ENCODE data around the gene ITLN2. TPM values are rescaled to one million over a fixed set of nuclear protein-coding genes. Genes with fewer than 3 reads are reported as not detected.

ITLN2 gene
- total and polyA plus RNA-seq, 2 experiments from 2014 or later: 8.0 to 12.8 TPM

DNA sequence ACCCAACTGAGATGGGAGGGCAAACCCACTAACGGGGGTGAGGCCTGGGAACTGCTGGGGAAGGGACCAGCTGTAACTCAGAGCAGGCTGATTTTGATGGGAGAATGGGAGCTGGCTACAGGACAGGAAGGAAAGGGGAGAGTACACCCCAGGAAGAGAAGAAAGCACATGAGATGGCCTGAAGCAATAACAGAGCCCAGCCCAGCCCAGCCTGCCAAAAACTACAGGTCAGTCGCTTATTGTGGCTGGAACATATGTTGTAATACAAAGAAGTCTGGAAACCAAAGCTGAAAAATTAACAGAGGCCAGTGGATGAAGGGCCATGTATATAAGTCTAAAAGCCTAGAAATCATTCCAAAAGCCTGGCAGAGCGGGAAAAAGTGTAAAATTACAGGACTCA lies 1.6 kb downstream of the ITLN2 start (continued):
- TF ChIP-seq, protein P1, sequence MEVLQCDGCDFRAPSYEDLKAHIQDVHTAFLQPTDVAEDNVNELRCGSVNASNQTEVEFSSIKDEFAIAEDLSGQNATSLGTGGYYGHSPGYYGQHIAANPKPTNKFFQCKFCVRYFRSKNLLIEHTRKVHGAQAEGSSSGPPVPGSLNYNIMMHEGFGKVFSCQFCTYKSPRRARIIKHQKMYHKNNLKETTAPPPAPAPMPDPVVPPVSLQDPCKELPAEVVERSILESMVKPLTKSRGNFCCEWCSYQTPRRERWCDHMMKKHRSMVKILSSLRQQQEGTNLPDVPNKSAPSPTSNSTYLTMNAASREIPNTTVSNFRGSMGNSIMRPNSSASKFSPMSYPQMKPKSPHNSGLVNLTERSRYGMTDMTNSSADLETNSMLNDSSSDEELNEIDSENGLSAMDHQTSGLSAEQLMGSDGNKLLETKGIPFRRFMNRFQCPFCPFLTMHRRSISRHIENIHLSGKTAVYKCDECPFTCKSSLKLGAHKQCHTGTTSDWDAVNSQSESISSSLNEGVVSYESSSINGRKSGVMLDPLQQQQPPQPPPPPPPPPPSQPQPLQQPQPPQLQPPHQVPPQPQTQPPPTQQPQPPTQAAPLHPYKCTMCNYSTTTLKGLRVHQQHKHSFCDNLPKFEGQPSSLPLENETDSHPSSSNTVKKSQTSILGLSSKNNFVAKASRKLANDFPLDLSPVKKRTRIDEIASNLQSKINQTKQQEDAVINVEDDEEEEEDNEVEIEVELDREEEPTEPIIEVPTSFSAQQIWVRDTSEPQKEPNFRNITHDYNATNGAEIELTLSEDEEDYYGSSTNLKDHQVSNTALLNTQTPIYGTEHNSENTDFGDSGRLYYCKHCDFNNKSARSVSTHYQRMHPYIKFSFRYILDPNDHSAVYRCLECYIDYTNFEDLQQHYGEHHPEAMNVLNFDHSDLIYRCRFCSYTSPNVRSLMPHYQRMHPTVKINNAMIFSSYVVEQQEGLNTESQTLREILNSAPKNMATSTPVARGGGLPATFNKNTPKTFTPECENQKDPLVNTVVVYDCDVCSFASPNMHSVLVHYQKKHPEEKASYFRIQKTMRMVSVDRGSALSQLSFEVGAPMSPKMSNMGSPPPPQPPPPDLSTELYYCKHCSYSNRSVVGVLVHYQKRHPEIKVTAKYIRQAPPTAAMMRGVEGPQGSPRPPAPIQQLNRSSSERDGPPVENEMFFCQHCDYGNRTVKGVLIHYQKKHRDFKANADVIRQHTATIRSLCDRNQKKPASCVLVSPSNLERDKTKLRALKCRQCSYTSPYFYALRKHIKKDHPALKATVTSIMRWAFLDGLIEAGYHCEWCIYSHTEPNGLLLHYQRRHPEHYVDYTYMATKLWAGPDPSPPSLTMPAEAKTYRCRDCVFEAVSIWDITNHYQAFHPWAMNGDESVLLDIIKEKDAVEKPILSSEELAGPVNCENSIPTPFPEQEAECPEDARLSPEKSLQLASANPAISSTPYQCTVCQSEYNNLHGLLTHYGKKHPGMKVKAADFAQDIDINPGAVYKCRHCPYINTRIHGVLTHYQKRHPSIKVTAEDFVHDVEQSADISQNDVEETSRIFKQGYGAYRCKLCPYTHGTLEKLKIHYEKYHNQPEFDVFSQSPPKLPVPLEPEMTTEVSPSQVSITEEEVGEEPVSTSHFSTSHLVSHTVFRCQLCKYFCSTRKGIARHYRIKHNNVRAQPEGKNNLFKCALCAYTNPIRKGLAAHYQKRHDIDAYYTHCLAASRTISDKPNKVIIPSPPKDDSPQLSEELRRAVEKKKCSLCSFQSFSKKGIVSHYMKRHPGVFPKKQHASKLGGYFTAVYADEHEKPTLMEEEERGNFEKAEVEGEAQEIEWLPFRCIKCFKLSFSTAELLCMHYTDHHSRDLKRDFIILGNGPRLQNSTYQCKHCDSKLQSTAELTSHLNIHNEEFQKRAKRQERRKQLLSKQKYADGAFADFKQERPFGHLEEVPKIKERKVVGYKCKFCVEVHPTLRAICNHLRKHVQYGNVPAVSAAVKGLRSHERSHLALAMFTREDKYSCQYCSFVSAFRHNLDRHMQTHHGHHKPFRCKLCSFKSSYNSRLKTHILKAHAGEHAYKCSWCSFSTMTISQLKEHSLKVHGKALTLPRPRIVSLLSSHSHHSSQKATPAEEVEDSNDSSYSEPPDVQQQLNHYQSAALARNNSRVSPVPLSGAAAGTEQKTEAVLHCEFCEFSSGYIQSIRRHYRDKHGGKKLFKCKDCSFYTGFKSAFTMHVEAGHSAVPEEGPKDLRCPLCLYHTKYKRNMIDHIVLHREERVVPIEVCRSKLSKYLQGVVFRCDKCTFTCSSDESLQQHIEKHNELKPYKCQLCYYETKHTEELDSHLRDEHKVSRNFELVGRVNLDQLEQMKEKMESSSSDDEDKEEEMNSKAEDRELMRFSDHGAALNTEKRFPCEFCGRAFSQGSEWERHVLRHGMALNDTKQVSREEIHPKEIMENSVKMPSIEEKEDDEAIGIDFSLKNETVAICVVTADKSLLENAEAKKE (CRISPR knock-in tag; IDR thresholded peaks at IDR 0.05): no peak

DNA sequence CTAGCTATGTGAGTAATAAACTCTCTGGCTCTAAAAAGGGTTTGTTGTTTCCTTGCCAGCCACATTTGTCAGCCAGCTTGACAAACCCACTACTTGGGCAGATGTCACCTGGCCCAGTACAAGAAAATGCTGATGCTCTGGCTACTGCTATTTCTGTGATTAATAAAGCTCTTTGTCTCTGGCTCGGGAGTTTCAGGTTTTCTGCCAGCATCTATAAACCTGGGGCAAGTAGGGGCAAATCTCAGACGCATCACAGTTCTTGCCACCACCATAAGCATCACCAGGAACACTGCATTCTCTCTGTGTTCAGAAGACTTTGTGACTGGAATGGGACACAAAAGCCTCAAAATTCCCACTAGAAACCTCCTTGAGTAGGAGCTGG lies 2.5 kb downstream of the ITLN2 start:
- peaks cover 7% of the 10 kb centered on the region for H3K4me1 ChIP-seq (ENCODE audit: insufficient read depth)
- TF ChIP-seq, protein P2, sequence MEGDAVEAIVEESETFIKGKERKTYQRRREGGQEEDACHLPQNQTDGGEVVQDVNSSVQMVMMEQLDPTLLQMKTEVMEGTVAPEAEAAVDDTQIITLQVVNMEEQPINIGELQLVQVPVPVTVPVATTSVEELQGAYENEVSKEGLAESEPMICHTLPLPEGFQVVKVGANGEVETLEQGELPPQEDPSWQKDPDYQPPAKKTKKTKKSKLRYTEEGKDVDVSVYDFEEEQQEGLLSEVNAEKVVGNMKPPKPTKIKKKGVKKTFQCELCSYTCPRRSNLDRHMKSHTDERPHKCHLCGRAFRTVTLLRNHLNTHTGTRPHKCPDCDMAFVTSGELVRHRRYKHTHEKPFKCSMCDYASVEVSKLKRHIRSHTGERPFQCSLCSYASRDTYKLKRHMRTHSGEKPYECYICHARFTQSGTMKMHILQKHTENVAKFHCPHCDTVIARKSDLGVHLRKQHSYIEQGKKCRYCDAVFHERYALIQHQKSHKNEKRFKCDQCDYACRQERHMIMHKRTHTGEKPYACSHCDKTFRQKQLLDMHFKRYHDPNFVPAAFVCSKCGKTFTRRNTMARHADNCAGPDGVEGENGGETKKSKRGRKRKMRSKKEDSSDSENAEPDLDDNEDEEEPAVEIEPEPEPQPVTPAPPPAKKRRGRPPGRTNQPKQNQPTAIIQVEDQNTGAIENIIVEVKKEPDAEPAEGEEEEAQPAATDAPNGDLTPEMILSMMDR (conservative IDR thresholded peaks at IDR 0.05; ENCODE audit: low read depth in 2 of 2): no peak
- TF ChIP-seq JUNB (IDR thresholded peaks at IDR 0.05; ENCODE audit: unreplicated experiment) (no peak), NANOG (IDR thresholded peaks at IDR 0.05; ENCODE audit: borderline replicate concordance) (no peak), STAT1 (IDR thresholded peaks at IDR 0.05; ENCODE audit: unreplicated experiment) (no peak), EZH2phosphoT487 (IDR thresholded peaks at IDR 0.05; ENCODE audit: unreplicated experiment) (no peak), ZNF114 (CRISPR knock-in tag; IDR thresholded peaks at IDR 0.05) (no peak), POLR2AphosphoS5 (IDR thresholded peaks at IDR 0.05; ENCODE audit: low read depth) (no peak), ZNF331 (CRISPR knock-in tag; IDR thresholded peaks at IDR 0.05; ENCODE audit: low read depth) (no peak)
- TF ChIP-seq, protein P1 (CRISPR knock-in tag; IDR thresholded peaks at IDR 0.05): no peak
- DNase-seq (ENCODE audit: low spot score): no peak
- no peaks in the 10 kb centered on the region for H3K27me3 ChIP-seq (ENCODE audit: insufficient read depth)
- no peak overlapping the region for H3K4me3 ChIP-seq
- no peaks in the 10 kb centered on the region; the same call in 2 of the 3 replicates for H3K36me3 Mint-ChIP-seq (ENCODE audit: low read depth)
- H3K4me2 ChIP-seq: no peak overlapping the region
- H3K27ac Mint-ChIP-seq: no peak overlapping the region
- H3K9me3 Mint-ChIP-seq: no peaks in the 10 kb centered on the region
- no peaks in the 10 kb centered on the region for H4K20me1 ChIP-seq (replicated peaks; ENCODE audit: insufficient read depth)
- H3K9me2 ChIP-seq (ENCODE audit: insufficient read depth): no peaks in the 10 kb centered on the region
- peaks cover 3% of the 10 kb centered on the region for H3K27me3 Mint-ChIP-seq (ENCODE audit: insufficient read depth, low read depth, poor library complexity)
- ATAC-seq: no peak
- no peaks in the 10 kb centered on the region for H3F3A ChIP-seq (replicated peaks; ENCODE audit: low read depth)
- no peaks in the 10 kb centered on the region for H3K79me2 ChIP-seq (replicated peaks; ENCODE audit: insufficient read depth)
- no peak overlapping the region for H3K4me3 Mint-ChIP-seq
- H2AFZ ChIP-seq: no peak overlapping the region
- no peak overlapping the region for H3K27ac ChIP-seq (ENCODE audit: low read depth)
- H3K36me3 ChIP-seq (ENCODE audit: insufficient read depth): no peaks in the 10 kb centered on the region
- peaks cover 47% of the 10 kb centered on the region for H3K4me1 Mint-ChIP-seq
